HEK293 (cell line): ENCODE measurements around the gene ZNF555.

ENCODE experiments used
- CTCF ChIA-PET: fragments of 350-600 bp; formaldehyde crosslinking; extraction: SDS; loops from one replicate; lab custom pipeline; 2021; ENCODE audit warnings: antibody characterized with exemption; lab: Yijun Ruan, JAX
- POLR2A ChIA-PET: fragments of 300-600 bp; formaldehyde crosslinking; extraction: SDS; loops from one replicate; lab custom pipeline; 2020; ENCODE audit warnings: antibody characterized with exemption, inconsistent platforms; lab: Yijun Ruan, JAX
- H3K27ac ChIP-seq: fragments of 200-500 bp; sonication (Bioruptor generic); 2 replicates; pipeline ENCODE4 v1.5.1; 2014; ENCODE audit warnings: low read depth, low read length, control low read depth, inconsistent platforms; ENCODE audit errors: extremely low read depth
- H3K36me3 ChIP-seq, 2 experiments: fragments of 200-500 bp in 1 of 2; sonication (Bioruptor generic) in 1 of 2; 1 replicate in 1 of 2; 2 replicates in 1 of 2; pipeline ENCODE4 v1.5.1; 2014 to 2017; ENCODE audit warnings: inconsistent platforms in 2 of 2, low read length in 2 of 2; ENCODE audit not compliant: control insufficient read depth in 2 of 2, insufficient read depth in 1 of 2
- H3K4me1 ChIP-seq: fragments of 200-500 bp; sonication (Bioruptor generic); 2 replicates; pipeline ENCODE4 v1.5.1; 2014; ENCODE audit warnings: mild to moderate bottlenecking, low read length, inconsistent platforms; ENCODE audit not compliant: control insufficient read depth, insufficient read depth
- H3K4me3 ChIP-seq: 2 replicates; pipeline ENCODE4 v1.5.1; 2011; ENCODE audit warnings: low read depth, mild to moderate bottlenecking, control low read depth, low read length, moderate library complexity
- H3K9me3 ChIP-seq: fragments of 200-500 bp; sonication (Bioruptor generic); 2 replicates; pipeline ENCODE4 v1.5.1; 2014; ENCODE audit warnings: low read depth, low read length, inconsistent platforms; ENCODE audit not compliant: control insufficient read depth, insufficient read depth
- FEZF1 ChIP-seq: fragments of 450-650 bp; formaldehyde crosslinking; IDR thresholded peaks from 2 replicates; pipeline ENCODE4 v1.5.1; 2016; ENCODE audit warnings: missing biosample characterization, missing genetic modification characterization
- IKZF3 ChIP-seq: fragments of 450-650 bp; IDR thresholded peaks from 2 replicates; pipeline ENCODE4 v1.5.0; 2018; ENCODE audit warnings: missing biosample characterization, mild to moderate bottlenecking, missing genetic modification characterization, moderate library complexity
- KLF7 ChIP-seq: fragments of 450-650 bp; formaldehyde crosslinking; IDR thresholded peaks from 2 replicates; pipeline ENCODE4 v1.5.1; 2016; ENCODE audit warnings: missing biosample characterization, missing genetic modification characterization, borderline replicate concordance
- MZF1 ChIP-seq: fragments of 450-650 bp; formaldehyde crosslinking; IDR thresholded peaks from 2 replicates; pipeline ENCODE4 v1.5.1; 2017; ENCODE audit warnings: missing biosample characterization, missing genetic modification characterization, borderline replicate concordance
- OSR2 ChIP-seq: fragments of 450-650 bp; formaldehyde crosslinking; IDR thresholded peaks from 2 replicates; pipeline ENCODE4 v1.5.1; 2016; ENCODE audit warnings: missing biosample characterization, missing genetic modification characterization
- OVOL3 ChIP-seq: fragments of 450-650 bp; formaldehyde crosslinking; IDR thresholded peaks from 2 replicates; pipeline ENCODE4 v1.5.1; 2016; ENCODE audit warnings: missing biosample characterization, missing genetic modification characterization
- REPIN1 ChIP-seq: fragments of 450-650 bp; formaldehyde crosslinking; IDR thresholded peaks from 2 replicates; pipeline ENCODE4 v1.5.1; 2017; ENCODE audit warnings: missing biosample characterization, missing genetic modification characterization, low read depth
- WT1 ChIP-seq: fragments of 450-650 bp; formaldehyde crosslinking; IDR thresholded peaks from 2 replicates; pipeline ENCODE4 v1.5.1; 2016; ENCODE audit warnings: missing biosample characterization, missing genetic modification characterization
- ZBTB7A ChIP-seq: fragments of 450-650 bp; formaldehyde crosslinking; IDR thresholded peaks from 2 replicates; pipeline ENCODE4 v1.5.1; 2016; ENCODE audit warnings: low read depth, missing biosample characterization, missing genetic modification characterization
- ZNF169 ChIP-seq: fragments of 450-650 bp; formaldehyde crosslinking; IDR thresholded peaks from 2 replicates; pipeline ENCODE4 v1.5.1; 2016; ENCODE audit warnings: missing biosample characterization, missing genetic modification characterization
- ZNF175 ChIP-seq: fragments of 450-650 bp; formaldehyde crosslinking; IDR thresholded peaks from 2 replicates; pipeline ENCODE4 v1.5.1; 2016; ENCODE audit warnings: missing biosample characterization, missing genetic modification characterization
- ZNF2 ChIP-seq: fragments of 450-650 bp; formaldehyde crosslinking; IDR thresholded peaks from 2 replicates; pipeline ENCODE4 v1.5.1; 2016; ENCODE audit warnings: missing biosample characterization, missing genetic modification characterization
- ZNF23 ChIP-seq: fragments of 450-650 bp; formaldehyde crosslinking; IDR thresholded peaks from 2 replicates; pipeline ENCODE4 v1.5.1; 2016; ENCODE audit warnings: missing biosample characterization, missing genetic modification characterization, borderline replicate concordance
- ZNF239 ChIP-seq: fragments of 450-650 bp; formaldehyde crosslinking; IDR thresholded peaks from 2 replicates; pipeline ENCODE4 v1.5.1; 2016; ENCODE audit warnings: missing biosample characterization, missing genetic modification characterization
- ZNF274 ChIP-seq, 2 experiments: fragments of 200-500 bp in 1 of 2; fragments of 450-650 bp in 1 of 2; sonication (Bioruptor generic) in 1 of 2; formaldehyde crosslinking in 1 of 2; IDR thresholded peaks; 2 replicates each; pipeline versions ENCODE4 v1.5.1 to v1.6.1; 2014 to 2016; ENCODE audit warnings: borderline replicate concordance in 1 of 2, inconsistent platforms in 1 of 2, low read length in 1 of 2, missing biosample characterization in 1 of 2, missing genetic modification characterization in 1 of 2
- ZNF423 ChIP-seq: fragments of 450-650 bp; formaldehyde crosslinking; IDR thresholded peaks from 2 replicates; pipeline ENCODE4 v1.5.1; 2016; ENCODE audit warnings: missing biosample characterization, missing genetic modification characterization
- ZNF560 ChIP-seq: fragments of 450-650 bp; formaldehyde crosslinking; IDR thresholded peaks from 2 replicates; pipeline ENCODE4 v1.5.1; 2017; ENCODE audit warnings: missing biosample characterization, missing genetic modification characterization, borderline replicate concordance
- ZNF561 ChIP-seq: fragments of 450-650 bp; IDR thresholded peaks from 2 replicates; pipeline ENCODE4 v1.5.1; 2018; ENCODE audit warnings: missing biosample characterization, missing genetic modification characterization, borderline replicate concordance
- ZNF596 ChIP-seq: fragments of 450-650 bp; IDR thresholded peaks from 2 replicates; pipeline ENCODE4 v1.5.0; 2018; ENCODE audit warnings: missing biosample characterization, mild to moderate bottlenecking, missing genetic modification characterization, moderate library complexity
- TF ChIP-seq, protein P1 (sequence below): fragments of 450-650 bp; formaldehyde crosslinking; IDR thresholded peaks from 2 replicates; pipeline ENCODE4 v1.5.1; 2016; ENCODE audit warnings: missing biosample characterization, missing genetic modification characterization
- TF ChIP-seq, protein P2 (sequence below): fragments of 450-650 bp; formaldehyde crosslinking; IDR thresholded peaks from 2 replicates; pipeline ENCODE4 v1.5.1; 2017; ENCODE audit warnings: missing biosample characterization, missing genetic modification characterization
- TF ChIP-seq, protein P3 (sequence below): fragments of 450-650 bp; formaldehyde crosslinking; IDR thresholded peaks from 2 replicates; pipeline ENCODE4 v1.5.1; 2016; ENCODE audit warnings: missing biosample characterization, missing genetic modification characterization
- TF ChIP-seq, protein P4 (sequence below): fragments of 450-650 bp; formaldehyde crosslinking; IDR thresholded peaks from 2 replicates; pipeline ENCODE4 v1.5.1; 2017; ENCODE audit warnings: missing biosample characterization, missing genetic modification characterization
- TF ChIP-seq, protein P5 (sequence below): fragments of 450-650 bp; formaldehyde crosslinking; optimal IDR thresholded peaks from 2 replicates; pipeline ENCODE3; 2016; ENCODE audit warnings: missing biosample characterization, mild to moderate bottlenecking, missing genetic modification characterization

Gene ZNF555

DNA sequence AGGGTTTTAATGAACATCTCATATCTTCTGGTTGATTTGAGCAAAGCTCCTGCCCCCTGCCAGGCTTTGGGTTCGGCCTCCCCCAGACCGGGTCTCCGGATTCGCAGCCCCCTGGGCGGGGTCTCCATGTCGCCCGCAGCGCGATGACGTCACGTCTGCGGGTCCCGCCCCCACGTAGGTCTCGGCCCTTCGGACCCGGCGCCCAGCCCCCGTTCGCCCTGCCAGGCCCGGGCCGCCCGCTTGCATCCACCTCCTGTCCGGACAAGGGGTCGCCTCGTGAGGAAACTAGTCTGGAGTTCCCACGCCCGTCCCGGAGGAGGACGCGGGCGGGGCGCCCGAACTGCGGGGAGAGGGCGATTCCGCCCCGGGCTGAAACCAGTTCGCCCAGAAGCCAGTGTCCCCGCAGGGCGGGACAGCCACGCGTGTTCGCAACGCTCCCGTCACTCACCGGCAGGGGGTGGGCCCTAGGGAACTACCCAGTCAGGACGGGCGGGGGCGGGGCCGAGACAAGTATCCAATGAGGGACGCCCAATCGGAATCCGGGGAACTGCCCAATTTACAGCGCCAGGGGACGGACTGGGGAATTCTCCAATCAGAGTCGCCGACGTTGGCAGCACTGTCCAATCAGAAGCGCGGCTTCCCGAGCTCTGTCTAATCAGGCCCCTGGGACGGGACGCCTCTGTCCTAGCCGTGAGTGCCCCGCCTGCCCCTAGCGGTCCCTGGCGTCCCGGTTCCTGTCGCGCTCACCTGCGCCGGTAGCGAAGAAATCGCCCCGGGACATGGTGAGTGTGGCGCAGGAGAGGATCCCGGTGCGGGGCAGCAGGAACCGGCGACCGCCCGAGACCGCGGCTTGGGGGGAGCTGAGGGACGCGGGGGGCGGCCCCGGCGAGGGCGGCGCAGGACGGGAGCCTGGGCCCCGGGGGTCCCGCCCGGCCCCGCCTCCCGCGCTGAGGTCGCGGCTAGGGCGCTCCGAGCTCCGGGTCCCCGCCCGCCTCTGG is at the start of gene ZNF555:
Gene ZNF555 (plus strand): TSS at position 682 of the 998 bp plus-strand sequence. CDS start 98 bp downstream, at position 780.
- peak within 1 kb of the TSS; percentile 93 for H3K4me3 ChIP-seq
- POLR2A ChIA-PET: interaction anchor here (0.5 to 1.6 kb wide), 10 partner anchors 10 to 369 kb away, joined by 3 to 7 read pairs (median 4); partner anchors contain the start of genes SGTA, THOP1, ZNF554 and ZNF57
- H3K27ac ChIP-seq: peak within 1 kb of the TSS; percentile 89
- H3K4me1 ChIP-seq: no peaks in the 10 kb centered on the region
- CTCF ChIA-PET: interaction anchor here (0.6 to 1.0 kb wide), 5 partner anchors 18 to 109 kb away, joined by 3 read pairs; no protein-coding TSS in a partner anchor
- H3K36me3 ChIP-seq: peaks cover 0 to 16% of the 10 kb centered on the region in 2 experiments; a peak in 2 of 3 replicates
- H3K9me3 ChIP-seq: no peaks in the 10 kb centered on the region
- peak; percentile 57; the same call in 1 of the 2 replicates for TF ChIP-seq ZNF239 (tag by site-specific recombination)
- TF ChIP-seq ZNF23 (tag by site-specific recombination): no peak
- TF ChIP-seq, protein P1, sequence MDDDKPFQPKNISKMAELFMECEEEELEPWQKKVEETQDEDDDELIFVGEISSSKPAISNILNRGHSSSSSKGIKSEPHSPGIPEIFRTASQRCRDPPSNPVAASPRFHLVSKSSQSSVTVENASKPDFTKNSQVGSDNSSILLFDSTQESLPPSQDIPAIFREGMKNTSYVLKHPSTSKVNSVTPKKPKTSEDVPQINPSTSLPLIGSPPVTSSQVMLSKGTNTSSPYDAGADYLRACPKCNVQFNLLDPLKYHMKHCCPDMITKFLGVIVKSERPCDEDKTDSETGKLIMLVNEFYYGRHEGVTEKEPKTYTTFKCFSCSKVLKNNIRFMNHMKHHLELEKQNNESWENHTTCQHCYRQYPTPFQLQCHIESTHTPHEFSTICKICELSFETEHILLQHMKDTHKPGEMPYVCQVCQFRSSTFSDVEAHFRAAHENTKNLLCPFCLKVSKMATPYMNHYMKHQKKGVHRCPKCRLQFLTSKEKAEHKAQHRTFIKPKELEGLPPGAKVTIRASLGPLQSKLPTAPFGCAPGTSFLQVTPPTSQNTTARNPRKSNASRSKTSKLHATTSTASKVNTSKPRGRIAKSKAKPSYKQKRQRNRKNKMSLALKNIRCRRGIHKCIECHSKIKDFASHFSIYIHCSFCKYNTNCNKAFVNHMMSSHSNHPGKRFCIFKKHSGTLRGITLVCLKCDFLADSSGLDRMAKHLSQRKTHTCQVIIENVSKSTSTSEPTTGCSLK (tag by site-specific recombination): no peak
- TF ChIP-seq KLF7 (tag by site-specific recombination): peak; percentile 47; the same call in 1 of the 2 replicates
- TF ChIP-seq, protein P2, sequence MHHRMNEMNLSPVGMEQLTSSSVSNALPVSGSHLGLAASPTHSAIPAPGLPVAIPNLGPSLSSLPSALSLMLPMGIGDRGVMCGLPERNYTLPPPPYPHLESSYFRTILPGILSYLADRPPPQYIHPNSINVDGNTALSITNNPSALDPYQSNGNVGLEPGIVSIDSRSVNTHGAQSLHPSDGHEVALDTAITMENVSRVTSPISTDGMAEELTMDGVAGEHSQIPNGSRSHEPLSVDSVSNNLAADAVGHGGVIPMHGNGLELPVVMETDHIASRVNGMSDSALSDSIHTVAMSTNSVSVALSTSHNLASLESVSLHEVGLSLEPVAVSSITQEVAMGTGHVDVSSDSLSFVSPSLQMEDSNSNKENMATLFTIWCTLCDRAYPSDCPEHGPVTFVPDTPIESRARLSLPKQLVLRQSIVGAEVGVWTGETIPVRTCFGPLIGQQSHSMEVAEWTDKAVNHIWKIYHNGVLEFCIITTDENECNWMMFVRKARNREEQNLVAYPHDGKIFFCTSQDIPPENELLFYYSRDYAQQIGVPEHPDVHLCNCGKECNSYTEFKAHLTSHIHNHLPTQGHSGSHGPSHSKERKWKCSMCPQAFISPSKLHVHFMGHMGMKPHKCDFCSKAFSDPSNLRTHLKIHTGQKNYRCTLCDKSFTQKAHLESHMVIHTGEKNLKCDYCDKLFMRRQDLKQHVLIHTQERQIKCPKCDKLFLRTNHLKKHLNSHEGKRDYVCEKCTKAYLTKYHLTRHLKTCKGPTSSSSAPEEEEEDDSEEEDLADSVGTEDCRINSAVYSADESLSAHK (tag by site-specific recombination): peak; percentile 57; the same call in 1 of the 2 replicates
- TF ChIP-seq, protein P3, sequence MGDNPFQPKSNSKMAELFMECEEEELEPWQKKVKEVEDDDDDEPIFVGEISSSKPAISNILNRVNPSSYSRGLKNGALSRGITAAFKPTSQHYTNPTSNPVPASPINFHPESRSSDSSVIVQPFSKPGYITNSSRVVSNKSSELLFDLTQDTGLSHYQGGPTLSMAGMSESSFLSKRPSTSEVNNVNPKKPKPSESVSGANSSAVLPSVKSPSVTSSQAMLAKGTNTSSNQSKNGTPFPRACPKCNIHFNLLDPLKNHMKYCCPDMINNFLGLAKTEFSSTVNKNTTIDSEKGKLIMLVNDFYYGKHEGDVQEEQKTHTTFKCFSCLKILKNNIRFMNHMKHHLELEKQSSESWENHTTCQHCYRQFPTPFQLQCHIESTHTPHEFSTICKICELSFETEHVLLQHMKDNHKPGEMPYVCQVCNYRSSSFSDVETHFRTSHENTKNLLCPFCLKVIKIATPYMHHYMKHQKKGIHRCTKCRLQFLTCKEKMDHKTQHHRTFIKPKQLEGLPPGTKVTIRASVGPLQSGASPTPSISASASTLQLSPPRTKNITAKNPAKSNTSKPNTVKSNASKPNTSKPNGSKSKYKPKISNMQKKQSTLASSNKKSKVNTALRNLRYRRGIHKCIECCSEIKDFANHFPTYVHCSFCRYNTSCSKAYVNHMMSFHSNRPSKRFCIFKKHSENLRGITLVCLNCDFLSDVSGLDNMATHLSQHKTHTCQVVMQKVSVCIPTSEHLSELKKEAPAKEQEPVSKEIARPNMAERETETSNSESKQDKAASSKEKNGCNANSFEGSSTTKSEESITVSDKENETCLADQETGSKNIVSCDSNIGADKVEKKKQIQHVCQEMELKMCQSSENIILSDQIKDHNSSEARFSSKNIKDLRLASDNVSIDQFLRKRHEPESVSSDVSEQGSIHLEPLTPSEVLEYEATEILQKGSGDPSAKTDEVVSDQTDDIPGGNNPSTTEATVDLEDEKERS: 0 out of 2 replicates have a peak, but pooled peaks have one; percentile 71
- peak; percentile 42; the same call in 1 of the 2 replicates for TF ChIP-seq ZNF561 (tag by site-specific recombination)
- 0 out of 2 replicates have a peak, but pooled peaks have one; percentile 20 for TF ChIP-seq OSR2 (tag by site-specific recombination)
- TF ChIP-seq ZNF596: 0 out of 2 replicates have a peak, but pooled peaks have one; percentile 5
- peak; percentile 27; the same call in 1 of the 2 replicates for TF ChIP-seq ZNF169
- TF ChIP-seq IKZF3: 0 out of 2 replicates have a peak, but pooled peaks have one; percentile 8
- TF ChIP-seq ZNF423 (tag by site-specific recombination): 0 out of 2 replicates have a peak, but pooled peaks have one; percentile 12
- TF ChIP-seq ZBTB7A (tag by site-specific recombination): peak; percentile 85
- peak; percentile 33; the same call in 1 of the 2 replicates for TF ChIP-seq MZF1 (tag by site-specific recombination)
- no peak for TF ChIP-seq ZNF560 (tag by site-specific recombination)
- no peak for TF ChIP-seq ZNF175 (tag by site-specific recombination)
- TF ChIP-seq, protein P4, sequence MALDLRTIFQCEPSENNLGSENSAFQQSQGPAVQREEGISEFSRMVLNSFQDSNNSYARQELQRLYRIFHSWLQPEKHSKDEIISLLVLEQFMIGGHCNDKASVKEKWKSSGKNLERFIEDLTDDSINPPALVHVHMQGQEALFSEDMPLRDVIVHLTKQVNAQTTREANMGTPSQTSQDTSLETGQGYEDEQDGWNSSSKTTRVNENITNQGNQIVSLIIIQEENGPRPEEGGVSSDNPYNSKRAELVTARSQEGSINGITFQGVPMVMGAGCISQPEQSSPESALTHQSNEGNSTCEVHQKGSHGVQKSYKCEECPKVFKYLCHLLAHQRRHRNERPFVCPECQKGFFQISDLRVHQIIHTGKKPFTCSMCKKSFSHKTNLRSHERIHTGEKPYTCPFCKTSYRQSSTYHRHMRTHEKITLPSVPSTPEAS (tag by site-specific recombination): peak; percentile 15; the same call in 1 of the 2 replicates
- TF ChIP-seq ZNF2 (tag by site-specific recombination): peak; percentile 79
- TF ChIP-seq FEZF1 (tag by site-specific recombination): peak; percentile 47; the same call in 1 of the 2 replicates
- no peak for TF ChIP-seq ZNF274 (IDR thresholded peaks at IDR 0.05; ENCODE audit: low read length)
- no peak for TF ChIP-seq ZNF274 (tag by site-specific recombination; IDR thresholded peaks at IDR 0.05; ENCODE audit: borderline replicate concordance)
- TF ChIP-seq REPIN1 (tag by site-specific recombination): no peak
- 0 out of 2 replicates have a peak, but pooled peaks have one; percentile 20 for TF ChIP-seq WT1 (tag by site-specific recombination)
- peak; percentile 64 for TF ChIP-seq OVOL3 (tag by site-specific recombination)
- TF ChIP-seq, protein P5, sequence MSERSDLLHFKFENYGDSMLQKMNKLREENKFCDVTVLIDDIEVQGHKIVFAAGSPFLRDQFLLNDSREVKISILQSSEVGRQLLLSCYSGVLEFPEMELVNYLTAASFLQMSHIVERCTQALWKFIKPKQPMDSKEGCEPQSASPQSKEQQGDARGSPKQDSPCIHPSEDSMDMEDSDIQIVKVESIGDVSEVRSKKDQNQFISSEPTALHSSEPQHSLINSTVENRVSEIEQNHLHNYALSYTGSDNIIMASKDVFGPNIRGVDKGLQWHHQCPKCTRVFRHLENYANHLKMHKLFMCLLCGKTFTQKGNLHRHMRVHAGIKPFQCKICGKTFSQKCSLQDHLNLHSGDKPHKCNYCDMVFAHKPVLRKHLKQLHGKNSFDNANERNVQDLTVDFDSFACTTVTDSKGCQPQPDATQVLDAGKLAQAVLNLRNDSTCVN (tag by site-specific recombination): peak; percentile 47
